NCI-H774 (cell line): ENCODE results near the gene CT45A7.
"Not testable (repeated sequence)": the region's sequence is repeated elsewhere in the genome, so short reads cannot be mapped to it uniquely, and the experiment has no call there.

Experiments
- DNase-seq: peaks from one replicate; lab custom pipeline; 2025; lab: John Stamatoyannopoulos, UW

CT45A7 gene

GRCh38 chrX:135837180-135837579, at the start of gene CT45A7:
TSS of gene CT45A7 (minus strand) at chrX:135837280. CDS start at chrX:135833533, 3,747 bp downstream.
- not testable (repeated sequence) for DNase-seq

GRCh38 chrX:135882741-135883140, 45.7 kb upstream of the CT45A7 start:
- DNase-seq, result not testable (repeated sequence)

- not testable (repeated sequence) for DNase-seq
These were observed 34.6 kb upstream of the CT45A7 start, which contains the start of gene CT45A9 for GRCh38 chrX:135871712-135872111. TSS of gene CT45A9 (minus strand) at chrX:135871812. CDS start at chrX:135868061, 3,751 bp downstream.

GRCh38 chrX:135854438-135854837, 17.4 kb upstream of the CT45A7 start, which contains the start of gene CT45A8:
TSS of gene CT45A8 (minus strand) at chrX:135854538. CDS start at chrX:135850783, 3,755 bp downstream.
- not testable (repeated sequence) for DNase-seq

GRCh38 chrX:135819912-135820311, 17.2 kb downstream of the CT45A7 start, which contains the start of gene CT45A2:
TSS of gene CT45A2 (minus strand) at chrX:135820012. CDS start at chrX:135816265, 3,747 bp downstream.
- DNase-seq, result not testable (repeated sequence)

GRCh38 chrX:135802687-135803086, 34.4 kb downstream of the CT45A7 start, which contains the start of gene CT45A6:
TSS of gene CT45A6 (minus strand) at chrX:135802787. CDS start at chrX:135798993, 3,794 bp downstream.
- not testable (repeated sequence) for DNase-seq

GRCh38 chrX:135785403-135785802, 51.7 kb downstream of the CT45A7 start, which contains the start of gene CT45A5:
TSS of gene CT45A5 (minus strand) at chrX:135785503. CDS start at chrX:135781729, 3,774 bp downstream.
- DNase-seq, result not testable (repeated sequence)
